ENCODE results near the gene HAUS5. TPM values are rescaled to one million over a fixed set of nuclear protein-coding genes. Genes with fewer than 3 reads are reported as not detected.

Gene HAUS5
- total RNA-seq, 1 experiment from 2014 or later: 25.9 TPM

- H3K9ac ChIP-seq (ENCODE audit: low read length): no peak overlapping the region
- H4K20me1 ChIP-seq (ENCODE audit: low read length): no peaks in the 10 kb centered on the region
- no peak for DNase-seq
- H3K27me3 ChIP-seq (ENCODE audit: low read length): no peaks in the 10 kb centered on the region
- H3K79me2 ChIP-seq (ENCODE audit: low read length): no peaks in the 10 kb centered on the region
- no TSS peak for BruUV-seq (replicated peaks)
- no peak overlapping the region for H2AFZ ChIP-seq (ENCODE audit: low read length)
- no peak overlapping the region for H3K4me3 ChIP-seq (ENCODE audit: low read length)
- H3F3A ChIP-seq (ENCODE audit: low read length, unreplicated experiment): no peaks in the 10 kb centered on the region
- no peak for ATAC-seq
- intact Hi-C loops (cut with micrococcal nuclease): no loop called here
- H3K4me2 ChIP-seq (ENCODE audit: low read length): no peak overlapping the region
- no peak overlapping the region for H3K27ac ChIP-seq (ENCODE audit: low read length)
- H3K4me1 ChIP-seq (ENCODE audit: insufficient read depth, low read length): no peaks in the 10 kb centered on the region
- CTCF ChIA-PET: no interaction called here
- H3K9me2 ChIP-seq (replicated peaks; ENCODE audit: low read length): no peaks in the 10 kb centered on the region
- no peaks in the 10 kb centered on the region for H3K36me3 ChIP-seq (ENCODE audit: low read depth, low read length)
- POLR2A ChIA-PET (ENCODE audit: unreplicated experiment): no interaction called here
- TF ChIP-seq EZH2phosphoT487 (IDR thresholded peaks at IDR 0.05; ENCODE audit: borderline replicate concordance, low read length) (no peak), CTCF (conservative IDR thresholded peaks at IDR 0.05; ENCODE audit: low read depth, low read length) (no peak), EZH2 (IDR thresholded peaks at IDR 0.05; ENCODE audit: low read length, unreplicated experiment) (no peak)
- H3K9me3 ChIP-seq (ENCODE audit: low read length): no peaks in the 10 kb centered on the region
Observed at GRCh38 chr19:35622750-35623149, 10.2 kb downstream of the HAUS5 start.

- no peaks in the 10 kb centered on the region for H3F3A ChIP-seq (ENCODE audit: low read length, unreplicated experiment)
- BruUV-seq (replicated peaks): no TSS peak
- DNase-seq (no peak), ATAC-seq (no peak)
- H3K4me3 ChIP-seq (ENCODE audit: low read length): no peak overlapping the region
- no peak overlapping the region for H3K9ac ChIP-seq (ENCODE audit: low read length)
- POLR2A ChIA-PET (ENCODE audit: unreplicated experiment): no interaction called here
- H3K4me2 ChIP-seq (ENCODE audit: low read length): no peak overlapping the region
- intact Hi-C loops (cut with micrococcal nuclease): no loop called here
- H3K9me3 ChIP-seq (ENCODE audit: low read length): no peaks in the 10 kb centered on the region
- H3K27ac ChIP-seq (ENCODE audit: low read length): no peak overlapping the region
- peaks cover 4% of the 10 kb centered on the region; the same call in 1 of the 2 replicates for H3K4me1 ChIP-seq (ENCODE audit: insufficient read depth, low read length)
- H3K9me2 ChIP-seq (replicated peaks; ENCODE audit: low read length): no peaks in the 10 kb centered on the region
- CTCF ChIA-PET: no interaction called here
- no peaks in the 10 kb centered on the region for H3K79me2 ChIP-seq (ENCODE audit: low read length)
- TF ChIP-seq EZH2phosphoT487 (IDR thresholded peaks at IDR 0.05; ENCODE audit: borderline replicate concordance, low read length): no peak
- TF ChIP-seq CTCF (conservative IDR thresholded peaks at IDR 0.05; ENCODE audit: low read depth, low read length): no peak
- no peak for TF ChIP-seq EZH2 (IDR thresholded peaks at IDR 0.05; ENCODE audit: low read length, unreplicated experiment)
- H2AFZ ChIP-seq (ENCODE audit: low read length): no peak overlapping the region
- no peaks in the 10 kb centered on the region for H4K20me1 ChIP-seq (ENCODE audit: low read length)
- no peaks in the 10 kb centered on the region for H3K36me3 ChIP-seq (ENCODE audit: low read depth, low read length)
- no peaks in the 10 kb centered on the region for H3K27me3 ChIP-seq (ENCODE audit: low read length)
Observed at GRCh38 chr19:35623327-35624010, 10.9 kb downstream of the HAUS5 start.

- POLR2A ChIA-PET (ENCODE audit: unreplicated experiment): no interaction called here
- H3K36me3 ChIP-seq (ENCODE audit: low read depth, low read length): peaks cover 6% of the 10 kb centered on the region; the same call in 1 of the 2 replicates
- H3K4me1 ChIP-seq (ENCODE audit: insufficient read depth, low read length): peaks cover 4% of the 10 kb centered on the region; the same call in 1 of the 2 replicates
- peak overlapping the region; percentile 86 for H2AFZ ChIP-seq (ENCODE audit: low read length)
- no peaks in the 10 kb centered on the region for H3K9me2 ChIP-seq (replicated peaks; ENCODE audit: low read length)
- peak overlapping the region; percentile 98 for H3K4me3 ChIP-seq (ENCODE audit: low read length)
- TF ChIP-seq CTCF (conservative IDR thresholded peaks at IDR 0.05; ENCODE audit: low read depth, low read length): no peak
- no peak for TF ChIP-seq EZH2 (IDR thresholded peaks at IDR 0.05; ENCODE audit: low read length, unreplicated experiment)
- no peak for TF ChIP-seq EZH2phosphoT487 (IDR thresholded peaks at IDR 0.05; ENCODE audit: borderline replicate concordance, low read length)
- CTCF ChIA-PET: no interaction called here
- no peaks in the 10 kb centered on the region for H3K9me3 ChIP-seq (ENCODE audit: low read length)
- DNase-seq (no peak), ATAC-seq (no peak)
- H3F3A ChIP-seq (ENCODE audit: low read length, unreplicated experiment): no peaks in the 10 kb centered on the region
- peak overlapping the region; percentile 58 for H3K27ac ChIP-seq (ENCODE audit: low read length)
- H3K4me2 ChIP-seq (ENCODE audit: low read length): peak overlapping the region; percentile 95
- H3K79me2 ChIP-seq (ENCODE audit: low read length): peaks cover 10% of the 10 kb centered on the region
- no peaks in the 10 kb centered on the region for H4K20me1 ChIP-seq (ENCODE audit: low read length)
- no peaks in the 10 kb centered on the region for H3K27me3 ChIP-seq (ENCODE audit: low read length)
- TSS peak; percentile 99 for BruUV-seq (replicated peaks)
- H3K9ac ChIP-seq (ENCODE audit: low read length): peak overlapping the region; percentile 81
- intact Hi-C loops (cut with micrococcal nuclease): no loop called here
Observed at GRCh38 chr19:35628264-35628564, 15.7 kb downstream of the HAUS5 start.

Data from PC-3 (cell line).